Measurements from ENCODE around the gene LRRC74A. TPM values are rescaled to one million over a fixed set of nuclear protein-coding genes. Genes with fewer than 3 reads are reported as not detected.
A peak's percentile ranks its signal among the peaks of the same experiment; 100 is the strongest.

LRRC74A gene
- total RNA-seq, 1 donor from 2014 or later, result not detected

DNA sequence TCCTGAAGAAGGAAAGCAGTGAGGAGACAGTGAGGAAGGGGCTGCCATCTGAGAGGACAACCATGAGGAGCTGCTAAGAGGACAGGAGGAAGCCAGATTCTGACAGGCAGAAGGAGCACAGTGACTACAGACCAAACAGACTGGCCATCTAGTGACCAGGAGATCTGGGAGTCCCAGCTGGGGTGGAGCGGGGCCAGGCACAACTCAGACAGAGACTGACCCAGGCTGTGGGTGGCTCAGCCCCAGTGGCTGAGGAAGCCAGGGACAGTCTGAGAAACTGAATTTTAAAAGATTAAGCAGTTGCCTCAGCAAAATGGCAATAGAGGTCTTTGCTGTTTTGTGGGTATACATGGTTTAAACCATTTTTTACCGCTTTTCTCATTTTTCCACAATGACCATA lies 28.9 kb downstream of the LRRC74A start:
- no peak for DNase-seq

DNA sequence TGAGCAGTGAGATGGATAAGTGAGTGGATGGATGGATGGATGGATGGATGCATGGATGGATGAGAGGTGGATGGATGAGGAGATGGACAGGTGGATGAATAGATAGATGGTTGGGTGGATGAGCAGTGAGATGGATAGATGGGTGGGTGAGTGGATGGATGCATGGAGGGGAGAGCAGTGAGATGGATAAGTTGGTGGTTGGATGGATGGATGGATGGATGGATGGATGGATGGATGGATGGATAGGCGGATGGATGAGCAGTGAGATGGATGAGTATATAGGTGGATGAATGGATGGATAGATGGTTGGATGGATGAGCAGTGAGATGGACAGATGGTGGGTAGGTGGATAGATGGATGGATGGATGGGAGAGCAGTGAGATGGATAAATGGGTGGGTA lies 30.6 kb downstream of the LRRC74A start:
- no peak for DNase-seq

DNA sequence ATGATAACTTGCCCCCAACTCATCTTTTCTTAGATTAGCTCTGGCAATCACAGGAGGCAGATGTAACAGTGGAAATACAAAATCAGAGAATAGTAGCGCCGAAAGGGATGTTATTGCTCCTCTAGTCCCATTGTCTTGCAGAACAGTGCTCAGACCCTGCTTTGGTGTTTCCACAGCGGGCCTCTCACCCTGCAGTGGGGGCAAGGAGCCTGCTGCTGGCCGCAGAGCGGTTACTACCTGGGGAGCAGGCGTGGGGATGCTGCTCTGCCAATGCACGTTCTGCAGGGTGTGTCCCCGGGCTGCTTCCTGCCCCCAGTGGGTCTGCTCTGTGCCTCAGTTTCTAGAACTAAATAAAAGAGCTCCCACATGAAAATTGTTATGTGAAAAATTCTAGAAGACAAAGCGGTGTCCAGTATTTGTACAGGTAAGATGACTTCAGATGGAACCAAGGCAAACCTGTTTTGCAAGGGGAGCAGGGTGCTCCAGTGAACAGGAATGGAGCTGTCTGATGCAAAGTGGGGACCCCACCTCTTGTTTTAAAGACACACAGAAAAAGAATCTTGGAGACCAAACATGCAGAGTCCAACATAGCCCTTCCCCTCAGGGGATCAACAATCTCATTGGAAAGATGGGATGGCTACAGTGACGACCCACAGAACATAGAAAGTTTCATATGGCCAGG lies 35.5 kb downstream of the LRRC74A start:
- DNase-seq, result no peak

DNA sequence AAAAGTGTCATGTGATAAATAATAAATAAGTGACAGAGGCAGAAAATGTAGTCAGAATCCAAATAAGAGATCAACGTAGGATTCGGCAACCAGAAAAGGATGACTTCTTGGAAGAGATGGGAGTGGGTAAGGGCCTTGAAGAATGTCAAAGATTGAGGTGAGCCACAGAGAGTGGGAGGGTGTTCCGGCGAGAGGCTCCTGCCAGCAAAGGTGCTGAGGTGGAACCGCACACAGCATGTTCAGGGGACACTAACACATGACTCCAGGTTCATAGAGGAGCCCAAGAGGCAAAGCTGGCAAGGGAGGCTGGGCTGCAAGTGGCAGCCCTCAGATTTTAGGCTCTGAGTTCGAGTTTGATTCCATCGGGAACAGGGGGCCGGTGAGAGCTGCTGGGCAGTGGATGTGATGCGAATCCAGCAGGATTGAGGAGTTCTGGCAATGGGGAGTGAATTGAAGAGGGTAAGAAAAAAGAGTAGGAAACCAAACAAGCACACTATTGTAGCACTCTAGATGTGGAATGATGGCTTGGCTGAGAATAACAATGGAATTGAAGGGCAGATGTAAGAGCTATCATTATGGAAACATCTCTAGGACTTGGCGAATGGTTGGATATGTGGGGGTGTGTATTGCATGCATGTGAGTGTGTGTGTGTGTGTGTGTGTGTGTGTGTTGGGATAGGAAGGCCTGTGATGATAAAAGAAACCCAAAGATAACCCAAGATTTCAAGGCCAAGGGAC lies 36.5 kb downstream of the LRRC74A start:
- DNase-seq, result no peak

DNA sequence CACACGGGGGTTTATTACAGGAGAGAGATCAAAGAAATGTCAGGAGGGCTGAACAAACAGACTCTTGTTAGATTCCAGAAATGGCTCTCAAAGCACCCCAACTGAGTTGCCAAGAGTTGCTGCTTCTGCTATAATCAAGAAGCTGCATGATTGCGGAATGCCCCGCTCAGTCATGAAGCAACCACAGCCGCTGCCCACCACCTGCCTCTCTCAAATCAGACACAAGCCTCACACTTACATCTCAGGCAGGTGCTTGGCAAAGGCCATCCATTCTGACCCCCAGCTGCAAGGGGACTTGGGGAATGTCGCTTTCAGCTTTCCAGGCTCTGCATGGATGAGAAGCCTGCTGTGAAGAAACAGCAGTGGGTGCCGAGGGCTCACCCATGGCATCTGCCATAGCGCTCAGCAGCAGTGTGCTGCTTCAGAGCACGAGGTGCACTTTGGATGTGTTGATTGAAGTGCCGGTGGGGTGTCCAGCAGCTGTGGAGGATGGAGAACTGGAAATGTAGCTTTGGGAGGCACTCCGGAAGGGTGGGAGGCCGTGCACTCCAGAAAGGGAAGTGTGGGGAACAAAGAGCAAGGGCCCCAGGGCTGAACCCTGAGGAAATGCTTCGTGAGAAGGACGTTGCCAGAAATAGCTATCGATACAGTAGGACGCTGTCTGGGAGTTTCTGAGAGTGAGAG lies 37.7 kb downstream of the LRRC74A start:
- peak; percentile 42 for DNase-seq

DNA sequence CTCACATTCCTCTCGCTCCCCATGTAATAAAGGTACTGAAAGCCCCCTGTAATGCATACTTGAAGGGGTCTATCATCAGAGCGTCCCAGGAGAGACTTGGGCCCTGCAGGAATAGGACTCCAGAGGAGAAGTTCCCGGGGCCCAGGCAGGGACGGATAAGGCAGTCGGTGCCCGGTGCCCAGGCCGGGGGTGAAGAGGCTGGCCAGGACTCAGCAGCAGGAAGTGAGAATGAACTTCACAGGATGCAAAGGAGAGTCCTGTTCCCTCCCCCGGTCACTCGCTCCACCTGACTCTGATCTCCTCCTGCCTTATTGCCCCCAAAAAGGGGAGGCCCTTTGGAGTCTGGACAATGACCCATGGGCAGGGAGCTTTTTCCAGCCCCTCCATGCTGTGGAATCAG lies 40.2 kb downstream of the LRRC74A start:
- DNase-seq, result no peak

DNA sequence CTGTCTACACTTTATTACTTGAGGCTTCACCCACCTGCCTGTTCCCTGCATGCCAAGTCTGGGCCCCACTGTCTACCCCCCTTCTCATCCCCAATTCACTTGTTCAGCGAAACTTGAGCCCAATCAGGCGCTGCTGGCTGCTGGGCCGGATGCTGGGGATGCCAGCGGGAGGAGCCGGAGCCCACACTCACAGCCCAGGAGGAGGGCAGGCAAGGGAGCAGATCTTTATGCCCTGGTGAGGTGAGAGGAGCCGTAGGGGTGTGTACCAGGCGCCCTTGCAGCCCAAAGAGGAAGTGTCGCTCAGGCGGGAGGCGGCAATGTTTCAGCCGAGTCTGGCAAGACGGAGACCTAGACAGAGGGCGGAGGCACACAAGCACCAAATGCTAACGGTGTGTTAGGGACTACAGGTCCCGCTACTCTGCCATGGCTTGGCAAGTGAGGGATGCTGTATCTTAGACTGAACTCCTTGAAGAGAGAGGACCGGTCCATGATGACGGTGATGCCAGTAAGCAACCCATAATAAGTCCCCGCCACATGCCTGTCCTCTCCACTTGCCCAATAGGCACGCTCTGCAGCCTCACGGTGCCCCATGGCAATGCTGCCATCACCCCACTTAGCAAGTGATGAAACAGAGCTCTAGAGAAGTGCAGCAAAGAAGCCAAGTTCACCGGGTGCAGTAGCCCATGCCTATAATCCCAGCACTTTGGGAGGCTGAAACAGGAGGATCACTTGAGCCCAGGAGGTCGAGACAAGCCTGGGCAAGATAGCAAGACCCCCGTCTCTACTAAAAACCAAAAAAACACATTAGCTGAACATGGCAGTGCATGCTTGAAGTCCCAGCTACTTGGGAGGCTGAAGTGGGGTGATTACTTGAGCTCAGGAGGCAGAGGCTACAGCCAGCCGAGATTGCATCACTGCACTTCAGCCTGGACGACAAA lies 41.6 kb downstream of the LRRC74A start:
- DNase-seq, result no peak

DNA sequence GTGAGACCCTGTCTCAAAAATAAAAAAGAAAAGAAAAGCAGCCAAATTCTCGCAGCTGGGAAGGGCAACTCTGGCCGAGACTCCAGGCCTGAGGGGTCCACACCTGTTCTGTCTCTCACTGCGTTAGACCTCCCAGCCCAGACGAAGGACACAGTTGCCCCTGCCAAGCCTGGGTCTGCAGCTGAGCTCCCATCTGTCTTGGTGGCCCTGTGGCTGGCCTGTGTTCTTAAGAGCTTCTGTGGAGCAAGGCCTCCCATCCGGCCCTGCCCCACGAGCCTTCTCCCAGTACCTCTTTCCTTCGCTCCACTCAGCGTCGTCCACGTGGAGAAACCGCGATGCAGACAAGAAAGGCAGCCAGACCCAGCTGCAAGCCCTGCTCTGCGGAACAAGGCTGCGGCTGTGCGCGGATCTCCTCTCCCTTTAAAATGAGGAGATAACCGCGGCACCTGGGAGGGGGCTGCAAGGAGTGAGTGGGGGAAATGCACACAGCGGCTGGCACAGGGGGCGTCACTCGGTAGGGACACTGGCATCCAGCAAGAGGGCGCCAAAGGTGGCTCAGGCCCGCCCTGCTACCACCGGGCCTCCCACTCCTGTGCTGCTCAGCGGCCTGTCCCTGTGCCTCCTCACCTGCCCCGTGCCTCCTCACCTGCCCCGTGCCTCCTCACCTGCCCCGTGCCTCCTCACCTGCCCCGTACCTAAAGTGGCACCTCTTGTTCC lies 42.4 kb downstream of the LRRC74A start:
- DNase-seq, result no peak

DNA sequence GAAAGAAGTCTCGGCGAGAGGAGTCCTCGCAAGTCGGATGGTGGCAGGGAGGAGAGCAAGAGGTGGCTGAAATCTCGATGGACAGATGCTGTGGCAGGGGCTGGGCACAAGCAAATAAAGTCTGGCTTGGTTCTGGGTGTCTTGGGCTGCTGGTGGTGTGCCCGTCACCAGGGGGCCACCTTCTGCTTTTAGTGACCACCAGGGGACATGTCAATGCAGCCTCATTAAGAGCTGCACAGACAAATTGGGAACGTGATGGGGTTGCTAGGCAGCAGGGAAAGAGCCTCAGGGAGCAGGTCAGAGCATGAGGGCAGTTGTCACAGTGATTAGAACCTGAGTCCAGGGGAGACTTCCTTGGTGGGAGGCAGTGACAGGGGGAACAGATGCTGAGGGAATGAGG lies 44.0 kb downstream of the LRRC74A start:
- no peak for DNase-seq

DNA sequence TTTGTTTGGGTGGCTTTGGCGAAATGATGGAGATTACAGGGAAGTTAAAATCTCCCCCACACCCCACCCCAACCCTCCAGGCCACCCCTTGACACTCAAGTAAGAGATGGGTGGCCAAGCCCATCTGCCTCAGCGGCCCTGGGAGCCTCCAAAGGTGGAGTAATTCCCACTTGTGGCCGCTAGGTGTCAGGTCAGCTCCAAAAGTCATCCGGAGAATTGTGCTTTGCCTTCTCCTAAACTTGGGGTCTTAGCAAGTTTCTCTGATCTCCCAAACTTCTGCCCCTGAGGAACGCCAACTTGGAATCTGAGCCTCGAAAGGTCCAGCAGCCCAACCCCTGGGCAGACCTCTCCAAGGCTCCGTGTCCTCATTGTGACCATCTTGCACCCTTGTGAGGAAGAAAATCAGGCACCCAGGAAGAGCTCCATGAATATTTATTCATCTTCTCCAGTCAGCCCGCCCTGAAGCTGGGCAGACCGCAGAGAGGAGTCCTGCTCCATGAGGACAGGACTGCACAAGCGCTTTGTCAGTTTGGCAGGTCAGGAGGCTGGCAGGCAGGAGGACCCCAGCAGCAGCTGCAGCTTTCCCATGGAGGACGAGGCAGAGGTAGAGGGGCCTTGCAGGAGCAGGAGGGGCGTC lies 46.7 kb downstream of the LRRC74A start:
- DNase-seq, result peak; percentile 67

DNA sequence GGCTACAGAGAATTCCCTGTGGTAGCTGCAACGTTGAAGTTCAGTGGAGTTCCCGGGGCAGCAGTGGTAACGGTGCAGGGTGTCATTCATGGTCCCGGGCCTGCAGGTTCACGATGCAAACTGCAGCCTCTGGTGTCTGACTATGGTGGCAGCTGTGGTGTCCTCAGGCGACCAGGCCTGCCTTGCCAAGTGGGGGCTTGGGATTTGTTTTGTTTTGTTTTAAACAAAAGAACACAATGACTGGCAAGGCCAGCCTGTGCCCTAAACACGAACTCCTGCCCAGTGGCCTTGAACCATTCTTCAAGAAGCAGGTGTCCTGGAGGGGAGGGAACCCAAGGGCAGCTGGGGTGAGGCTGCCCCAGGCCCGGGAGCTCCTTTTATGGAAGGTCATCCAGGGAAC lies 48.5 kb downstream of the LRRC74A start:
- DNase-seq, result no peak

DNA sequence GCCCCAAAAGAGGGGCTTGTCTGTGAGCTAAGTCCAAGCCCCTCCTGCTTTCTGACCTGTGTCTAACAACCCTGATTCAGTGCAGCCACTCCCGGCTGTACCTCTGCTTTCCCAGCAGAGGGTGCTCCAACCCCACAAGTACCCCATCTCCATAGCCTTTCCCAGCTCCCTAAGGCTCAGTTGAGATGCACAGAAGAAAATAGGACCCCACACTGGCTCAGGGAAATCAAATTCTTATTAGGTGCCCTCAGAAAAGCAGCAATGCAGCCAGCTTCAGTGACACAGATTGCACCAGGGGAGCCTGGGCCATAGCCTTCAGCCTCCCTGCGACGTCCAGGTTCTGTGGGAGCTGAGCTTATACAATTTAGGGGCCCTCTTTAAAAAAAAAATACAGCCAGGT lies 49.9 kb downstream of the LRRC74A start:
- DNase-seq, result peak; percentile 67

DNA sequence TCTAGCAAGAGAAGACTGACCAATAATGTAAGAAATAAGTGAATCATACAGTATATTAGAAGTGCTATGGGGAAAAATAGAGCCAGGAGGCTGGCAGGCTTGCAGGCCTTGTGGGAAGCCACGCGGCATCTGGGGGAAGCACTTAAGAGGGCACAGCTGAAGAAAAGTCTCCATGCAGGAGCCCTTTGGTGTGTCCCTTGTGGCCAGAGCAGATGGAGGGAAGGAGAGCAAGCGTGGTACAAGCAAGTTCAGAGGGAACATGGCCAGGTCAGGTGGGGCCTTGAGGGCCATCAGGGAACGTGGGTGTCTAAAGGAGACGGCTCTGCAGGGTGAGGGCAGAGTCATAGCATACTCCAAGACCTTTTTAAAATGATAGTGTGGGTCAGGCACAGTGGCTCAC lies 51.7 kb downstream of the LRRC74A start:
- DNase-seq, result no peak

DNA sequence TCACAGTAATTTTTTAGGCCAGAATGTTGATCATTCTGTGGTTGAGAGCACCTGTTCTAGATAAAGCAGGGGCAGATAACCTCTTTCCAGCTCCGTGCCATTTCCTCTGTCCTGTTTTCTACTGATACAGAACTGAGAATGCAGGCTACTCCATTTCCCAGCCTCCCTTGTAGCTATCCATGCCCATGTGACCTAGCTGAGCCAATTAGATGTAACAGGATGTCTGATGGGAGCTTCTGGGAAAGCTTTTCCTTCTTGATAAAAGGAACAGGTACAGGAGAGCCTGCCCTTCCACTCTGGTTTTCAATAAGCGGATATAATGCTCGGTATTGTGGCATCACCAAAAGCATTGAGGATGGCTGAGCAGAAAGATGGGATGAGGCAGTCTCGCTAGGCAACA lies 54.2 kb downstream of the LRRC74A start:
- DNase-seq, result no peak

DNA sequence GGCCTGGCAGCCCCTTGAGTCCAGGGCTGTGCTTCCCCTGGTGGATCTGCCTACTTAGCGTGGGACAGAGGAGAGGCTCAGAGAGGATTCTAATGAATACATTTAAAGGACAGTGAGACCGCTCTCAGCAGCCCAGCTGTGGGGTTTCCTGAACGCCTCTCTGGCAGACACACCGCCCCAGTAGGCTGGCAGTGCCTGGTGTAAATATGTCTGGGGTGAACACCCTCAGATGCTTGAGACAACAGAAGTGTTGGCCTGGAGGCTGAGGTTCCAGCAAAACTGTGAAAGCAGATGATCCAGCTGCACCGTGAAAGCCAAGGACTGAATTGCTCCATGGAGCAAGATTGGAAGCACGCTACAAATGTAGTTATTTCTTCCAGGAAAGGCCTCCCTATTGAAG lies 55.1 kb downstream of the LRRC74A start:
- no peak for DNase-seq

DNA sequence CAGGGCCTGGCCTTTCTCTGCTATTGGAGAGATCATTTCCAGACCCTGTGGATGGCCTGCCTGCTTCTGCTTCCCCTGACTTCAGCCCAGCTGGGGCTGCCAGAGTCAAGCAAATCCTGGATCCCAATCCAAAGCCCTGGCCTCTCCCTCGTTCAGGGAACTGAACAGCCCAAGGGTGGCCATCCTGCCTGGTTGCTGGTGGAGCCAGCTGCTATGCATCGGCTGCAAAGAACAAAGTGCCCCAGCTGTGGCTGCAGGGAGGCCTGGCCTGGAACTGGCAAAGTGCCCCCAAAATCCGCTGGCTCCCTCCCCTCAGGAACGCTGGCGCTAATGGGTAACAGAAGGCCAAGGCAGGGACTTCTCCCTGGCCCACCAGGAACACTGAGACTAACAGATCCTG lies 56.4 kb downstream of the LRRC74A start:
- no peak for DNase-seq

DNA sequence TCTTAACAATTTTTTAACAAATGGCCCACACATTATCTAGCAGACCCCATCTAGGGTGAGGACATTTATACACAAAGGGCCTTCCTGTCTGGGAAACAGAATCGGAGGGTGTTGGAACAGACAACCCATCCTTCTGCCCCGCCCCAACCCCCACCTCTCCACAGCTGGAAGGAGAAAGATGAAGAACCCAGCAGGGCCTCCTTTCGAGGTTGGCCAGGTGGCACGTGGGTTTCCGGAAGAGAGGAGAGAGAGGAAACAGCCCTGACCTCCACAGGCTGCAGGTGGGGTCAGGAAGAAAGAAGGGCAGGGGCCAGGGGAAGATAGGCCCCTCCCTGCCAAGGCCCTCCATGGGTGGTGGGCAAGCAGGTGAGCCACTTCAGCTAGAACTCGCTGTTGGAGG lies 57.2 kb downstream of the LRRC74A start:
- DNase-seq, result no peak

DNA sequence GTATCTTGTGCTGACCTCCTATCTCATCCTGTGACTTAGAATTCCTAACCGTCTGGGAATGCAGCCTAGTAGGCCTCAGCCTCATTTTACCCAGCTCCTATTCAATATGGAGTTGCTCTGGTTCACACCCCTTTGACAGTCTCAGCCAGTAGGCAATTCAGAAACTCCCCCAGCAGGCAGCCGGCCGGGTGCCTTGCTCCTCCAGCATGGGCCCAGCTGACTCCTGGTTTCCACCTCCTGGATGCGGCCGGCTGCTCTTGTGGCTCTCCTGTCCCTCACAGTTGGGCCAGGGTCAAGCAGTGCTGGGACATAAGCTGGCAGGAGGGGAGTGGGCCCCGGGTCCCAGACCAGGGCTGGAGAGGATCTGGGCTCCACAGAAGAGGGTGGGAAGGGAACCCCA lies 58.2 kb downstream of the LRRC74A start:
- DNase-seq, result no peak

DNA sequence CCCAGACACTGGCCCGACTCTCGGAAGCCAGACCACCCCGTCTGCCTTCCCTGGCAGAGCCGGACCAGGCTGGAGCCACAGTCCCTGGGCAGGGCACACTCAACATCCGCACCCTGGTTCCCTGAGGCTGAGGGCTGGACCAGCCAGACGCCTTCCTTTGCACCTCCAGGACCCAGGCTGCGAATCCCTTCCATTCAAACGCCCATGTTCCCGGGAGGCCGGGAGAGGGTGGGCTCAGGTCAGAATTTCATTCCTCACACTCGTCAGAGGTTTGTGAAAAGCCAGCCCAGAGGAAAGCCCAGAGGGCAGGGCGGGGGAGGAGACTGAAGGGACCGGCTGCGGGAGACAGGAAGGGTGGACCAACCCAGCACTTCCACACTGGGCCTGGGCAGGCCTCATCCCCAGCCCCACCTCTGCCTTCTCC lies 58.7 kb downstream of the LRRC74A start:
- DNase-seq, result no peak

DNA sequence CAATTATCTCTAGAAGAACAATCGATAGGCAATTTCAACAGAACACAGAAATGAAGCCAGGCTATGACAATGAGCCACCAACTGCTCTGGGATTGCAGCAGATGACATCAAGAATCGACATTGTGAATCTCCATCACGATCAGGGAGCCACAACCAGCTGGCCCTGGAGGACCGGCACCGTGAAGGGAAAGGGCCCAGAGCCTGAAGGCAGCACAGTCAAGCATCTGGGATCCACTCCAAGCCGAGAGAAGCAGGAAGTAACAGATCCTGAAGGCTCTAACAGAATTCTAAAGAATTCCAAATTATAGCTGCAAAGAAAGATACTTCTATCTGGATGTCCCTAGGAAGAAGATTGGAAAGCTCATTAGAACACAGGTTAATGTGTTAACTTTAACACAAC lies 61.0 kb downstream of the LRRC74A start:
- no peak for DNase-seq

DNA sequence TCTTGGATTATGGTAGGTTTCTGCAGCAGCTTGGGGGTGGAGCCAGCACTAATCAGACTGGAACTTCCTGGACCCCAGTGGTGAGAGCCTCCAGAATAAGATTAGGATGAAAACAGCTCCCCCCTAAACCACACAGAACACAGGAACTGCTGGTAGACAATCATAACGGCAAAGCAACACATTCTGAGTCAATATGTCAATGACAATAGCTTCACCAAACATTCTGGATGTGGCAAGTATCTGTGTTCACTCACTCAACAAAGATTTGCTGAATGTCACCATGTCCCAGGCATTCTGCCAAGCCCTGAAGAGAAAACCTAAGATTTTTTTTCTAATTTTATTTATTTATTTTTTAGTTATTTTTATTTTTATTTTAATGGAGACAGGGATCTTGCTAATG lies 65.2 kb downstream of the LRRC74A start:
- no peak for DNase-seq

Data from skin of body (tissue), 2 donors.